SK-N-SH (cell line): ENCODE results near the gene KLHL42. TPM values are rescaled to one million over a fixed set of nuclear protein-coding genes. Genes with fewer than 3 reads are reported as not detected.

ENCODE experiments used
- CTCF ChIA-PET: fragments of 300-600, 350-600 bp; formaldehyde crosslinking; extraction: SDS; loops from one replicate; lab custom pipeline; 2021; lab: Yijun Ruan, JAX
- POLR2A ChIA-PET: fragments of 350-600 bp; sonication (Branson Sonifier 250); formaldehyde crosslinking; extraction: SDS; loops from one replicate; lab custom pipeline; 2020; ENCODE audit warnings: antibody characterized with exemption, inconsistent platforms; lab: Yijun Ruan, JAX
- DNase-seq: peaks from one replicate; pipeline ENCODE4 v3.0.0; 2012
- H2AFZ ChIP-seq: fragments of 200-600 bp; sonication (generic); 2 replicates; pipeline ENCODE4 v1.8.1; 2016; ENCODE audit warnings: antibody characterized with exemption, mild to moderate bottlenecking, low read depth
- H3F3A ChIP-seq: fragments of 200-600 bp; sonication (generic); replicated peaks from 2 replicates; pipeline ENCODE3; 2016; ENCODE audit warnings: antibody characterized with exemption, mild to moderate bottlenecking; ENCODE audit not compliant: insufficient read depth
- H3K27ac ChIP-seq, 2 experiments: fragments of 200-500 bp in 1 of 2; fragments of 200-600 bp in 1 of 2; sonication (Bioruptor generic) in 1 of 2; sonication (generic), shearing (Covaris generic) in 1 of 2; 2 replicates each; pipeline versions ENCODE4 v1.5.1 to v1.6.1; 2014 to 2016; ENCODE audit warnings: low read depth in 2 of 2, inconsistent platforms in 1 of 2, low read length in 1 of 2, mild to moderate bottlenecking in 1 of 2, mixed read lengths in 1 of 2
- H3K27me3 ChIP-seq: fragments of 200-600 bp; sonication (generic), shearing (Covaris generic); 2 replicates; pipeline ENCODE4 v1.6.1; 2016; ENCODE audit warnings: mixed run types; ENCODE audit not compliant: insufficient read depth
- H3K36me3 ChIP-seq, 2 experiments: fragments of 200-500 bp in 1 of 2; fragments of 200-600 bp in 1 of 2; sonication (Bioruptor generic) in 1 of 2; sonication (generic) in 1 of 2; replicated peaks in 1 of 2; 2 replicates each; pipeline versions ENCODE3 to v1.5.1; 2014 to 2016; ENCODE audit warnings: low read length in 1 of 2, mild to moderate bottlenecking in 1 of 2; ENCODE audit not compliant: insufficient read depth in 2 of 2, control insufficient read depth in 1 of 2
- H3K4me1 ChIP-seq, 2 experiments: fragments of 200-500 bp in 1 of 2; fragments of 200-600 bp in 1 of 2; sonication (Bioruptor generic) in 1 of 2; sonication (generic), shearing (Covaris generic) in 1 of 2; 2 replicates each; pipeline versions ENCODE4 v1.5.1 to v1.6.1; 2014 to 2016; ENCODE audit warnings: low read depth in 1 of 2, low read length in 1 of 2, mixed run types in 1 of 2; ENCODE audit not compliant: insufficient read depth in 2 of 2, control insufficient read depth in 1 of 2
- H3K4me2 ChIP-seq: fragments of 200-600 bp; sonication (generic), shearing (Covaris generic); 2 replicates; pipeline ENCODE4 v1.6.1; 2017; ENCODE audit warnings: mixed run types
- H3K4me3 ChIP-seq, 2 experiments: fragments of 200-500 bp in 1 of 2; fragments of 200-600 bp in 1 of 2; sonication (Bioruptor generic) in 1 of 2; sonication (generic), shearing (Covaris generic) in 1 of 2; 2 replicates each; pipeline versions ENCODE4 v1.5.1 to v1.8.1; 2014 to 2016; ENCODE audit warnings: low read depth in 2 of 2, inconsistent platforms in 1 of 2, low read length in 1 of 2, mild to moderate bottlenecking in 1 of 2, mixed read lengths in 1 of 2, moderate library complexity in 1 of 2
- H3K79me2 ChIP-seq: fragments of 200-600 bp; sonication (generic); 2 replicates; pipeline ENCODE4 v1.8.1; 2017; ENCODE audit warnings: mild to moderate bottlenecking; ENCODE audit not compliant: insufficient read depth
- H3K9ac ChIP-seq: fragments of 200-600 bp; sonication (generic); 2 replicates; pipeline ENCODE4 v1.6.1; 2017; ENCODE audit warnings: mixed run types
- H3K9me2 ChIP-seq: fragments of 200-600 bp; sonication (generic); 2 replicates; pipeline ENCODE4 v1.6.1; 2017; ENCODE audit warnings: mixed run types
- H3K9me3 ChIP-seq: fragments of 200-600 bp; sonication (generic); 2 replicates; pipeline ENCODE4 v1.6.1; 2017; ENCODE audit warnings: mixed run types, mild to moderate bottlenecking, moderate library complexity
- H4K20me1 ChIP-seq: fragments of 200-600 bp; sonication (generic); 2 replicates; pipeline ENCODE4 v1.6.1; 2017; ENCODE audit warnings: mild to moderate bottlenecking, mixed run types; ENCODE audit not compliant: insufficient read depth
- CTCF ChIP-seq: fragments of 200-600 bp; sonication (generic); IDR thresholded peaks from 2 replicates; pipeline ENCODE4 v1.6.1; 2017; ENCODE audit warnings: antibody characterized with exemption, mild to moderate bottlenecking, moderate library complexity
- EP300 ChIP-seq, 2 experiments: IDR thresholded peaks; 2 replicates each; pipeline versions ENCODE4 v1.4.0 to v1.6.1; 2012; ENCODE audit warnings: borderline replicate concordance in 1 of 2, low read depth in 1 of 2, low read length in 1 of 2
- FOXM1 ChIP-seq: IDR thresholded peaks from 2 replicates; pipeline ENCODE4 v1.4.0; 2012; ENCODE audit warnings: low read depth, mild to moderate bottlenecking
- GABPA ChIP-seq: IDR thresholded peaks from 2 replicates; pipeline ENCODE4 v1.4.0; 2012; ENCODE audit warnings: low read depth, mild to moderate bottlenecking
- GATA2 ChIP-seq: sonication (generic); formaldehyde crosslinking; IDR thresholded peaks from 2 replicates; pipeline ENCODE4 v1.5.0; 2020; ENCODE audit warnings: mild to moderate bottlenecking, missing genetic modification reagents
- MAX ChIP-seq: IDR thresholded peaks from 2 replicates; pipeline ENCODE4 v1.4.0; 2012; ENCODE audit warnings: low read depth
- NFIC ChIP-seq: IDR thresholded peaks from 2 replicates; pipeline ENCODE4 v1.4.0; 2012; ENCODE audit warnings: borderline replicate concordance
- NRF1 ChIP-seq: IDR thresholded peaks from 2 replicates; pipeline ENCODE4 v1.6.1; 2012; ENCODE audit warnings: low read depth, mild to moderate bottlenecking, low read length
- RAD21 ChIP-seq: IDR thresholded peaks from 2 replicates; pipeline ENCODE4 v1.6.1; 2012; ENCODE audit warnings: mild to moderate bottlenecking, low read length
- RCOR1 ChIP-seq: fragments of 150-350 bp; IDR thresholded peaks from 2 replicates; pipeline ENCODE4 v1.6.1; 2017; ENCODE audit warnings: antibody characterized with exemption, low read length
- RFX5 ChIP-seq: IDR thresholded peaks from 2 replicates; pipeline ENCODE4 v1.6.1; 2012; ENCODE audit warnings: mild to moderate bottlenecking, improper control_type of control experiment, low read length
- SIN3A ChIP-seq: IDR thresholded peaks from 2 replicates; pipeline ENCODE4 v1.6.1; 2012; ENCODE audit warnings: low read depth, mild to moderate bottlenecking, low read length, moderate library complexity, borderline replicate concordance
- SMC3 ChIP-seq: IDR thresholded peaks from 2 replicates; pipeline ENCODE4 v1.6.1; 2012; ENCODE audit warnings: low read depth, low read length, improper control_type of control experiment
- TCF12 ChIP-seq: IDR thresholded peaks from 2 replicates; pipeline ENCODE4 v1.4.0; 2012
- TEAD4 ChIP-seq: IDR thresholded peaks from 2 replicates; pipeline ENCODE4 v1.4.0; 2012; ENCODE audit warnings: mild to moderate bottlenecking, borderline replicate concordance; ENCODE audit not compliant: insufficient read depth
- USF1 ChIP-seq: IDR thresholded peaks from 2 replicates; pipeline ENCODE4 v1.4.0; 2012; ENCODE audit warnings: low read depth, borderline replicate concordance
- YY1 ChIP-seq: IDR thresholded peaks from 2 replicates; pipeline ENCODE4 v1.4.0; 2012; ENCODE audit warnings: low read depth, mild to moderate bottlenecking
- WGBS: methylation state at CpG from one replicate; pipeline ENCODE4 v1.1.6; 2017; ENCODE audit warnings: low lambda C conversion rate; 5-methylcytosine and 5-hydroxymethylcytosine counted together
- polyA plus RNA-seq, 3 experiments: library from polyadenylated mRNA; depleted of rRNA; stranded (reverse); fragments of >200 nt; gene quantifications; 2 replicates each; pipeline ENCODE4 v1.2.3, GENCODE V29; 2012

The KLHL42 gene
- polyA plus RNA-seq, 1 of the 3 experiments (the other 2 are of a cell fraction) = 11.7 TPM

- H3K27ac ChIP-seq = no peak overlapping the region
- no peaks in the 10 kb centered on the region for H3K9me3 ChIP-seq
- no peaks in the 10 kb centered on the region for H3K9me2 ChIP-seq
- H3K9ac ChIP-seq = no peak overlapping the region
- ChIA-PET CTCF (interaction anchor here (0.6 to 5.6 kb wide), 28 partner anchors 9 to 1003 kb away, joined by 3 to 92 read pairs (median 4); no protein-coding TSS in a partner anchor), POLR2A (interaction anchor here (0.6 kb wide), 1 partner anchor 1057 kb away, joined by 3 read pairs; no protein-coding TSS in a partner anchor)
- no peaks in the 10 kb centered on the region for H3K36me3 ChIP-seq
- no peaks in the 10 kb centered on the region for H4K20me1 ChIP-seq
- WGBS = 71% methylated on average over 5 of the region's 5 CpGs
- H3K4me3 ChIP-seq = no peak overlapping the region
- H3K4me1 ChIP-seq = peaks cover 4 to 19% of the 10 kb centered on the region in 2 experiments; a peak in 3 of 4 replicates
- H3F3A ChIP-seq = peaks cover 6% of the 10 kb centered on the region
- H2AFZ ChIP-seq = 0 out of 2 replicates have a peak overlapping the region, but pooled peaks have one; percentile 54
- TF ChIP-seq USF1 = no peak
- TF ChIP-seq SIN3A = no peak
- TF ChIP-seq YY1 = no peak
- TF ChIP-seq MAX = no peak
- TF ChIP-seq NFIC = no peak
- no peak for TF ChIP-seq GATA2 (CRISPR knock-in tag)
- no peak for TF ChIP-seq TEAD4
- no peak for TF ChIP-seq FOXM1
- TF ChIP-seq TCF12 = no peak
- TF ChIP-seq GABPA = no peak
- DNase-seq = no peak
- H3K4me2 ChIP-seq = no peak overlapping the region
- H3K27me3 ChIP-seq = no peaks in the 10 kb centered on the region
- no peaks in the 10 kb centered on the region for H3K79me2 ChIP-seq
Measured at GRCh38 chr12:27820564-27820963, 40.5 kb downstream of the KLHL42 start.

- H2AFZ ChIP-seq = peak overlapping the region; percentile 54; the same call in 1 of the 2 replicates
- peaks cover 6% of the 10 kb centered on the region for H3F3A ChIP-seq
- H3K27me3 ChIP-seq = no peaks in the 10 kb centered on the region
- TF ChIP-seq RFX5 (0 out of 2 replicates have a peak, but pooled peaks have one; percentile 34), NRF1 (no peak), RCOR1 (no peak), GATA2 (CRISPR knock-in tag) (0 out of 2 replicates have a peak, but pooled peaks have one; percentile 11), TCF12 (no peak), SMC3 (peak; percentile 60; the same call in 1 of the 2 replicates), EP300 (IDR thresholded peaks at IDR 0.05; ENCODE audit: borderline replicate concordance in 1 of 2, low read depth in 1 of 2, low read length in 1 of 2) (no peak), RAD21 (peak; percentile 70), SIN3A (no peak), CTCF (peak; percentile 72), FOXM1 (no peak)
- H3K79me2 ChIP-seq = no peaks in the 10 kb centered on the region
- H3K9me2 ChIP-seq = no peaks in the 10 kb centered on the region
- no peaks in the 10 kb centered on the region for H4K20me1 ChIP-seq
- no peaks in the 10 kb centered on the region for H3K9me3 ChIP-seq
- no peaks in the 10 kb centered on the region for H3K36me3 ChIP-seq
- DNase-seq = peak; percentile 51
- peaks cover 4 to 19% of the 10 kb centered on the region in 2 experiments; a peak in 3 of 4 replicates for H3K4me1 ChIP-seq
- ChIA-PET CTCF (interaction anchor here (0.5 to 5.6 kb wide), 34 partner anchors 9 to 1566 kb away, joined by 3 to 92 read pairs (median 4); no protein-coding TSS in a partner anchor), POLR2A (interaction anchor here (0.9 kb wide), 1 partner anchor 41 kb away, joined by 4 read pairs; the partner anchor contains the start of genes KLHL42 and MANSC4)
- WGBS = 15% methylated on average over 7 of the region's 7 CpGs
- H3K9ac ChIP-seq = no peak overlapping the region
- peak overlapping the region; percentile 20; the same call in 1 of the 2 replicates for H3K4me2 ChIP-seq
- H3K4me3 ChIP-seq = peak overlapping the region in 1 of 2 experiments; percentile 30; a peak in 2 of 4 replicates
- H3K27ac ChIP-seq = peak overlapping the region in 1 of 2 experiments; percentile 59; a peak in 2 of 4 replicates
Measured at GRCh38 chr12:27821259-27821973, 41.4 kb downstream of the KLHL42 start.
